ENCODE data around the gene TRPC4AP. TPM values are rescaled to one million over a fixed set of nuclear protein-coding genes. Genes with fewer than 3 reads are reported as not detected.

Gene TRPC4AP
- polyA plus RNA-seq, 2 of the 4 experiments (the other 2 are of a cell fraction), result 51.4 to 55.3 TPM

DNA sequence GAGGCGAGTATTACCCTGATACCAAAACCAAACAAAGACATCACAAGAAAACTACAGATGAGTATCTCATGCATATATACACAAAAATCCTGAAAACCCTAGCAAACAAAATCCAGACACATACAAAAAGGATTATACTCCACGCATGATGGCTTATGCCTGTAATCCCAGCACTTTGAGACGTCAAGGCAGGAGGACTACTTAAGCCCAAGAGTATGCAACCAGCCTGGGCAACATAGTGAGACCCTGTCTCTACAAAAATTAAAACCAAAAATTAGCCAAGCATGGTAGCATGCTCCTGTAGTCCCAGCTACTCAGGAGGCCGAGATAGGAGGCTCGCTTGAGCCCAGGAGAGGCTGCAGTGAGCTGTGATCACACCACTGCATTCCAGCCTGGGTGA, 32.4 kb downstream of the TRPC4AP start (continued):
- TF ChIP-seq HOXB5 (CRISPR knock-in tag; IDR thresholded peaks at IDR 0.05) (no peak), SMC3 (IDR thresholded peaks at IDR 0.05) (no peak), RAD21 (conservative IDR thresholded peaks at IDR 0.05 in 1 of 2, IDR thresholded peaks at IDR 0.05 in 1 of 2) (no peak), BHLHE40 (IDR thresholded peaks at IDR 0.05; ENCODE audit: low read depth, low read length) (no peak)
- TF ChIP-seq, protein P1, sequence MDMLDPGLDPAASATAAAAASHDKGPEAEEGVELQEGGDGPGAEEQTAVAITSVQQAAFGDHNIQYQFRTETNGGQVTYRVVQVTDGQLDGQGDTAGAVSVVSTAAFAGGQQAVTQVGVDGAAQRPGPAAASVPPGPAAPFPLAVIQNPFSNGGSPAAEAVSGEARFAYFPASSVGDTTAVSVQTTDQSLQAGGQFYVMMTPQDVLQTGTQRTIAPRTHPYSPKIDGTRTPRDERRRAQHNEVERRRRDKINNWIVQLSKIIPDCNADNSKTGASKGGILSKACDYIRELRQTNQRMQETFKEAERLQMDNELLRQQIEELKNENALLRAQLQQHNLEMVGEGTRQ (IDR thresholded peaks at IDR 0.05), result no peak

DNA sequence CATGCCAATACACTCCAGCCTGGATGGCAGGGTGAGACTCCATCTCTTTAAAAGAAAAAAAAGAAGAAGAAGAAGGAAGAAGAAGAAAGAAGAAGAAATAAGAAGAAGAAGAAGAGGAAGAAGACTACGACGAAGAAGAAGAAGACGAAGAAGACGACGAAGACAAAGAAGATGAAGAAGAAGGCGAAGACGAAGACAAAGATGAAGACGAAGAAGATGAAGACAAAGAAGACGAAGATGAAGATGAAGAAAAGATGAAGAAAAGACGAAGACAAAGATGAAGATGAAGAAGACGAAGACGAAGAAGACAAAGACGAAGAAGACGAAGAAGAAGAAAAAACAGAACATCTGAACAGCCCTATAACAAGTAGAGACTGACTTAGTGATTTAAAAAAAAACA, 33.0 kb downstream of the TRPC4AP start:
- FAIRE-seq, result no peak
- POLR2A ChIA-PET, result no interaction called here

DNA sequence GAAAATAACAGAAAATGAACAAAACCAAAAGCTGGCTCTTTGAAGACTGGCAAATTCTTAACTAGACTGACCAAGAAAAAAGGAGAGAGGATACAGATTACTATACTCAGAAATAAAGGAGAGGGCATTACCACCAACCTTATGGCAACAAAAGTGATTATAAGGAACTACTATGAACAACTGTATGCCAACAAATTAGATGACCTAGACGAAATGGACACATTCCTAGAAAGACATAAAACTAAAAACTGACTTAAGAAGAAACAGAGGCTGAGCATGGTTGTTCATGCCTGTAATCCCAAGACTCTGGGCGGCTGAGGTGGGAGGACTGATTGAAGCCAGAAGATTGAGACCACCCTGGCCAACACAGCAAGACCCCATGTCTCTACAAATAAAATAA, 33.5 kb downstream of the TRPC4AP start:
- POLR2A ChIA-PET, result no interaction called here
- Histone ChIP-seq H3K4me2 (no peak overlapping the region), H3K4me1 (peaks cover 14% of the 10 kb centered on the region; the same call in 2 of the 3 replicates), H3K4me3 (no peak overlapping the region), H3K9me3 (no peaks in the 10 kb centered on the region), H3K27ac (no peak overlapping the region)
- ATAC-seq, result no peak
- 85% methylated on average over 2 of the region's 2 CpGs for WGBS (ENCODE audit: missing lambda C conversion rate)
- CTCF ChIA-PET, result interaction anchor here (1.0 kb wide), 1 partner anchor 15 kb away, joined by 3 read pairs; no protein-coding TSS in a partner anchor
- TF ChIP-seq MAFK (IDR thresholded peaks at IDR 0.05; ENCODE audit: partially characterized antibody) (peak; percentile 8), SMC3 (IDR thresholded peaks at IDR 0.05) (no peak), NFE2L2 (conservative IDR thresholded peaks at IDR 0.05; ENCODE audit: low read length) (no peak)
- TF ChIP-seq, protein P2, sequence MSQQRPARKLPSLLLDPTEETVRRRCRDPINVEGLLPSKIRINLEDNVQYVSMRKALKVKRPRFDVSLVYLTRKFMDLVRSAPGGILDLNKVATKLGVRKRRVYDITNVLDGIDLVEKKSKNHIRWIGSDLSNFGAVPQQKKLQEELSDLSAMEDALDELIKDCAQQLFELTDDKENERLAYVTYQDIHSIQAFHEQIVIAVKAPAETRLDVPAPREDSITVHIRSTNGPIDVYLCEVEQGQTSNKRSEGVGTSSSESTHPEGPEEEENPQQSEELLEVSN (IDR thresholded peaks at IDR 0.05; ENCODE audit: borderline replicate concordance, low read depth), result no peak
- TF ChIP-seq, protein P3, sequence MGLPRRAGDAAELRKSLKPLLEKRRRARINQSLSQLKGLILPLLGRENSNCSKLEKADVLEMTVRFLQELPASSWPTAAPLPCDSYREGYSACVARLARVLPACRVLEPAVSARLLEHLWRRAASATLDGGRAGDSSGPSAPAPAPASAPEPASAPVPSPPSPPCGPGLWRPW (IDR thresholded peaks at IDR 0.05), result no peak
- TF ChIP-seq, protein P4, sequence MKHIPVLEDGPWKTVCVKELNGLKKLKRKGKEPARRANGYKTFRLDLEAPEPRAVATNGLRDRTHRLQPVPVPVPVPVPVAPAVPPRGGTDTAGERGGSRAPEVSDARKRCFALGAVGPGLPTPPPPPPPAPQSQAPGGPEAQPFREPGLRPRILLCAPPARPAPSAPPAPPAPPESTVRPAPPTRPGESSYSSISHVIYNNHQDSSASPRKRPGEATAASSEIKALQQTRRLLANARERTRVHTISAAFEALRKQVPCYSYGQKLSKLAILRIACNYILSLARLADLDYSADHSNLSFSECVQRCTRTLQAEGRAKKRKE (CRISPR knock-in tag; IDR thresholded peaks at IDR 0.05; ENCODE audit: low read depth), result no peak
- FAIRE-seq, result no peak
- no peak for DNase-seq (ENCODE audit: low read depth in 1 of 2, low spot score in 1 of 2)

More for the DNA sequence above, 33.0 kb downstream of the TRPC4AP start:
- H3K4me2 ChIP-seq, result no peak overlapping the region
- no peak overlapping the region for H3K27ac ChIP-seq
- DNase-seq (ENCODE audit: low read depth in 1 of 2, low spot score in 1 of 2) (no peak), ATAC-seq (no peak)
- no peaks in the 10 kb centered on the region for H3K9me3 ChIP-seq
- WGBS (ENCODE audit: missing lambda C conversion rate), result 95% methylated on average over 14 of the region's 14 CpGs
- CTCF ChIA-PET, result interaction anchor here (1.0 kb wide), 1 partner anchor 14 kb away, joined by 3 read pairs; no protein-coding TSS in a partner anchor
- TF ChIP-seq NFE2L2 (conservative IDR thresholded peaks at IDR 0.05; ENCODE audit: low read length) (no peak), CBX2 (IDR thresholded peaks at IDR 0.05; ENCODE audit: borderline replicate concordance, low read depth) (no peak), RAD21 (conservative IDR thresholded peaks at IDR 0.05 in 1 of 2, IDR thresholded peaks at IDR 0.05 in 1 of 2) (no peak), FOSL2 (IDR thresholded peaks at IDR 0.05) (no peak), FOSL2 (CRISPR knock-in tag; IDR thresholded peaks at IDR 0.05) (no peak), POLR2A (IDR thresholded peaks at IDR 0.05; ENCODE audit: low read length) (no peak), KDM5A (IDR thresholded peaks at IDR 0.05) (no peak), CEBPB (IDR thresholded peaks at IDR 0.05) (no peak)
- TF ChIP-seq, protein P2 (IDR thresholded peaks at IDR 0.05; ENCODE audit: borderline replicate concordance, low read depth), result no peak
- TF ChIP-seq, protein P3 (IDR thresholded peaks at IDR 0.05), result no peak
- TF ChIP-seq, protein P5, sequence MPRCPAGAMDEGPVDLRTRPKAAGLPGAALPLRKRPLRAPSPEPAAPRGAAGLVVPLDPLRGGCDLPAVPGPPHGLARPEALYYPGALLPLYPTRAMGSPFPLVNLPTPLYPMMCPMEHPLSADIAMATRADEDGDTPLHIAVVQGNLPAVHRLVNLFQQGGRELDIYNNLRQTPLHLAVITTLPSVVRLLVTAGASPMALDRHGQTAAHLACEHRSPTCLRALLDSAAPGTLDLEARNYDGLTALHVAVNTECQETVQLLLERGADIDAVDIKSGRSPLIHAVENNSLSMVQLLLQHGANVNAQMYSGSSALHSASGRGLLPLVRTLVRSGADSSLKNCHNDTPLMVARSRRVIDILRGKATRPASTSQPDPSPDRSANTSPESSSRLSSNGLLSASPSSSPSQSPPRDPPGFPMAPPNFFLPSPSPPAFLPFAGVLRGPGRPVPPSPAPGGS (IDR thresholded peaks at IDR 0.05), result no peak
- TF ChIP-seq, protein P6, sequence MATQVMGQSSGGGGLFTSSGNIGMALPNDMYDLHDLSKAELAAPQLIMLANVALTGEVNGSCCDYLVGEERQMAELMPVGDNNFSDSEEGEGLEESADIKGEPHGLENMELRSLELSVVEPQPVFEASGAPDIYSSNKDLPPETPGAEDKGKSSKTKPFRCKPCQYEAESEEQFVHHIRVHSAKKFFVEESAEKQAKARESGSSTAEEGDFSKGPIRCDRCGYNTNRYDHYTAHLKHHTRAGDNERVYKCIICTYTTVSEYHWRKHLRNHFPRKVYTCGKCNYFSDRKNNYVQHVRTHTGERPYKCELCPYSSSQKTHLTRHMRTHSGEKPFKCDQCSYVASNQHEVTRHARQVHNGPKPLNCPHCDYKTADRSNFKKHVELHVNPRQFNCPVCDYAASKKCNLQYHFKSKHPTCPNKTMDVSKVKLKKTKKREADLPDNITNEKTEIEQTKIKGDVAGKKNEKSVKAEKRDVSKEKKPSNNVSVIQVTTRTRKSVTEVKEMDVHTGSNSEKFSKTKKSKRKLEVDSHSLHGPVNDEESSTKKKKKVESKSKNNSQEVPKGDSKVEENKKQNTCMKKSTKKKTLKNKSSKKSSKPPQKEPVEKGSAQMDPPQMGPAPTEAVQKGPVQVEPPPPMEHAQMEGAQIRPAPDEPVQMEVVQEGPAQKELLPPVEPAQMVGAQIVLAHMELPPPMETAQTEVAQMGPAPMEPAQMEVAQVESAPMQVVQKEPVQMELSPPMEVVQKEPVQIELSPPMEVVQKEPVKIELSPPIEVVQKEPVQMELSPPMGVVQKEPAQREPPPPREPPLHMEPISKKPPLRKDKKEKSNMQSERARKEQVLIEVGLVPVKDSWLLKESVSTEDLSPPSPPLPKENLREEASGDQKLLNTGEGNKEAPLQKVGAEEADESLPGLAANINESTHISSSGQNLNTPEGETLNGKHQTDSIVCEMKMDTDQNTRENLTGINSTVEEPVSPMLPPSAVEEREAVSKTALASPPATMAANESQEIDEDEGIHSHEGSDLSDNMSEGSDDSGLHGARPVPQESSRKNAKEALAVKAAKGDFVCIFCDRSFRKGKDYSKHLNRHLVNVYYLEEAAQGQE (IDR thresholded peaks at IDR 0.05), result no peak
- H3K4me1 ChIP-seq, result peaks cover 9% of the 10 kb centered on the region; the same call in 2 of the 3 replicates
- H3K4me3 ChIP-seq, result no peak overlapping the region
